PC-3 (cell line): ENCODE measurements around the gene TBC1D24. TPM values are rescaled to one million over a fixed set of nuclear protein-coding genes. Genes with fewer than 3 reads are reported as not detected.

ENCODE experiments used
- ATAC-seq: fragments of 200-7000 bp; cut with Tn5 transposase; 2 replicates; pipeline ENCODE4 v1.9.1; 2020; ENCODE audit warnings: mild to moderate bottlenecking, moderate library complexity
- BruUV-seq: library from RNA; stranded (reverse); fragments of 400-500 nt; replicated peaks from 2 replicates; lab custom pipeline; 2021; lab: Mats Ljungman, UMichigan
- CTCF ChIA-PET: fragments of 300-600 bp; sonication (Branson Sonifier 250); formaldehyde crosslinking; loops from one replicate; lab custom pipeline; 2022; ENCODE audit warnings: antibody characterized with exemption; lab: Charles Lee
- POLR2A ChIA-PET: fragments of 300-600 bp; sonication (Branson Sonifier 250); formaldehyde crosslinking; loops from one replicate; lab custom pipeline; 2022; ENCODE audit warnings: antibody characterized with exemption; ENCODE audit not compliant: unreplicated experiment; lab: Charles Lee
- DNase-seq: peaks from one replicate; pipeline ENCODE4 v3.0.0-alpha.2; 2015
- H2AFZ ChIP-seq: fragments of 300-600 bp; sonication (generic); 2 replicates; pipeline ENCODE4 v1.6.0; 2016; ENCODE audit warnings: antibody characterized with exemption, low read length
- H3F3A ChIP-seq: fragments of 300-600 bp; sonication (generic); one replicate; pipeline ENCODE4 v1.6.0; 2017; ENCODE audit warnings: antibody characterized with exemption, low read length, control low read depth, mild to moderate bottlenecking; ENCODE audit not compliant: unreplicated experiment
- H3K27ac ChIP-seq: fragments of 300-600 bp; sonication (generic); 2 replicates; pipeline ENCODE4 v1.5.1; 2016; ENCODE audit warnings: mild to moderate bottlenecking, low read length
- H3K27me3 ChIP-seq: fragments of 300-600 bp; sonication (generic); 2 replicates; pipeline ENCODE4 v1.6.1; 2016; ENCODE audit warnings: low read length, mixed read lengths
- H3K36me3 ChIP-seq: fragments of 300-600 bp; sonication (generic); 2 replicates; pipeline ENCODE4 v1.6.1; 2016; ENCODE audit warnings: low read depth, mixed run types, low read length, mixed read lengths
- H3K4me1 ChIP-seq: fragments of 300-600 bp; sonication (generic); 2 replicates; pipeline ENCODE4 v1.5.1; 2016; ENCODE audit warnings: low read length; ENCODE audit not compliant: insufficient read depth
- H3K4me2 ChIP-seq: fragments of 300-600 bp; sonication (generic); 2 replicates; pipeline ENCODE4 v1.6.0; 2016; ENCODE audit warnings: low read length
- H3K4me3 ChIP-seq: fragments of 300-600 bp; sonication (generic); 2 replicates; pipeline ENCODE4 v1.5.1; 2016; ENCODE audit warnings: mild to moderate bottlenecking, low read length, mixed read lengths
- H3K79me2 ChIP-seq: fragments of 300-600 bp; sonication (generic); 2 replicates; pipeline ENCODE4 v1.6.1; 2017; ENCODE audit warnings: low read length, mixed read lengths
- H3K9ac ChIP-seq: fragments of 300-600 bp; sonication (generic); 2 replicates; pipeline ENCODE4 v1.6.0; 2016; ENCODE audit warnings: mild to moderate bottlenecking, low read length
- H3K9me2 ChIP-seq: fragments of 300-600 bp; sonication (generic); replicated peaks from 2 replicates; pipeline ENCODE4 v1.6.1; 2016; ENCODE audit warnings: mixed run types, low read length, mixed read lengths
- H3K9me3 ChIP-seq: fragments of 300-600 bp; sonication (generic); 2 replicates; pipeline ENCODE4 v1.6.1; 2016; ENCODE audit warnings: low read length, mixed read lengths
- H4K20me1 ChIP-seq: fragments of 300-600 bp; sonication (generic); 2 replicates; pipeline ENCODE4 v1.6.1; 2016; ENCODE audit warnings: low read length, mixed read lengths
- EZH2 ChIP-seq: fragments of 300-600 bp; sonication (generic); IDR thresholded peaks from one replicate; pipeline ENCODE4 v1.6.1; 2017; ENCODE audit warnings: antibody characterized with exemption, mild to moderate bottlenecking, low read length; ENCODE audit not compliant: unreplicated experiment
- EZH2phosphoT487 ChIP-seq: fragments of 300-600 bp; sonication (generic); IDR thresholded peaks from 2 replicates; pipeline ENCODE4 v1.6.1; 2018; ENCODE audit warnings: mild to moderate bottlenecking, antibody characterized with exemption, low read length, borderline replicate concordance
- intact Hi-C: fragments of 100-400 bp; cut with micrococcal nuclease; formaldehyde crosslinking; loops from 2 replicates; pipeline ENCODE4 v1.9.0; 2023
- total RNA-seq: library from RNA; depleted of rRNA; stranded (reverse); fragments of >200 nt; gene quantifications from 2 replicates; pipeline ENCODE4 v1.2.3, GENCODE V29; 2014
- TF ChIP-seq, protein P1 (sequence below): fragments of 300-600 bp; sonication (generic); conservative IDR thresholded peaks from 2 replicates; pipeline ENCODE4 v1.5.1; 2017; ENCODE audit warnings: antibody characterized with exemption, low read depth, mild to moderate bottlenecking, low read length

TBC1D24 gene
- total RNA-seq, 1 experiment from 2014 or later, result 15.2 TPM

DNA sequence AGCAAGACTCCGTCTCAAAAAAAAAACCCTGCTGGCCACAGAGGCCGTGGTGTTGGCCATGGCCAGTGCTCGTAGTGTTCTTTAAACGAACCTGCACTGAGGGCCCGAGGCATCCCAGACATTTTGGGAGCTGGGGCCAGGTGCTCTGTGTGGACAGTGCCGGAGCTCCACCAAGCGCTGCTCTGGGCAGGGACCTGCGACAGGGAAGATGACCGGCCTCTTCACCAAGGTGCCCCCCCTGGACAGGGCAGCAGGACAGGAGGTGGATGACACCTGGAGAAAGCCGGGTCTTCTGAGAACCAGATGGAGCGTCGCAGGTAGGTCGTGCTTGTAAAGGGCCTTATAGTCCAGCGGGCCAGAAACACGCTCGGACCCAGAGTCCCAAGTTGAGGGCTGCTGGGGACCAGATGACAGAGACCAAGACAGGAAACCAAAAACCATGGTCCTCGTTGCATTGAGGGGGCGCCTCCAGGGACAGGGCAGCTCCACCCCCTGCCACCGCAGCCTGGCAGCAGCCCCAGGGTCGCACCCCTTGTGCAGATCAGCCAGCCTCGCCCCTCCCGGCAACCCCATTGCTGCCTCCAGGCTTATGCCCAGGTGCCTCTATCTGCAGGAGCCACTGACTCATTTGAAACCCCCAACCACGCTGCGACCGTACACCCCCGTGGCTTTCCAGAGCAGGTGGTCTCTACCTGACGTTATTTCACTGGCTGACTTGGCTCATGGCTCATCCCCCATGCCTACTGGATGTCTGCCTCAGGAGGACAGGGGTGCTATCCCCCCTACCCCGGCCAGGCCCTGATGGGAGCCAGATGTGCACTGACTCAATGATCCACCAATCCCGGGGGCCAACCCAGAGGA lies 8.0 kb upstream of the TBC1D24 start:
- ATAC-seq, result no peak
- no TSS peak for BruUV-seq
- POLR2A ChIA-PET, result no interaction called here

DNA sequence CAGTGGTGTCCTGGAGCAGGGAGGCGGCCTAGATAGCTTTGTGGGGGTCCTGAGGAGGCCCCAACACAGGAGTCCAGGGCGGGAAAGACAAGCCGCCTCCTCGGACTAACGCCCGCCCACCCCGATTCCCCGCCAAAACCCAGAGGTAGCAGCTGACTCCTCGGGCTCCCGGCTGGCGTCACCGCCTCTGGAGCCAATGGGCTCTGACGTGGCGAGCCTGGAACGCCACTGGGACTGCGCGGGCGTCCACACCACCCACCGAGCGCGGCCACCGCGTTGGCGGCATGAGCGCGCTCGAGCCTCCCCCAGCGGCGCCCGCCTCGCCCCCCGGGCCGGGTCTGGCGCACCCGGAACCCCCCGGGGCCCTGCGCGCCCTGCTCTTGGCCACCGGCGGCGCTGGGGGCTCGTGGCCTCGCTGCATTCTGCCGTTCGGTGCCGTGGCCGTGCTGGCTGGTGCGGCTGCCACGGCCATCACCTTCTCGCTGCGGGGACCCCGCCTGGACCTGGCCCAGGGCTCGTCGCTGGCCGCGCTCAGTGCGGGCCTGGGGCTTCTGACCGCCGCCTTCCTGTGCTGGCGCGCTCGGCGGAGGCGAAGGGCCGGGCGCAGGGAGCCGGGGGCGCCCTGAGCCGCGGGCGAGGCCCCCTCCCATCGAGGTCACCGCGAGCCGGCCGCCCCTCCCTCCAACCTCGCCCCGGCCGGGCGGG lies 7.2 kb upstream of the TBC1D24 start:
- Histone ChIP-seq H3K9ac (peak overlapping the region; percentile 45), H3K4me1 (peaks cover 9% of the 10 kb centered on the region; the same call in 1 of the 2 replicates), H3K27ac (no peak overlapping the region), H3K79me2 (no peaks in the 10 kb centered on the region), H4K20me1 (no peaks in the 10 kb centered on the region), H3F3A (no peaks in the 10 kb centered on the region), H3K36me3 (no peaks in the 10 kb centered on the region), H3K9me2 (no peaks in the 10 kb centered on the region), H3K9me3 (no peaks in the 10 kb centered on the region), H3K27me3 (no peaks in the 10 kb centered on the region), H3K4me3 (peak overlapping the region; percentile 64), H2AFZ (peak overlapping the region; percentile 72), H3K4me2 (peak overlapping the region; percentile 91)
- peak; percentile 59 for DNase-seq
- BruUV-seq, result no TSS peak
- peak; percentile 61 for ATAC-seq
- intact Hi-C loops, result no loop called here
- ChIA-PET POLR2A (no interaction called here), CTCF (interaction anchor here (0.7 kb wide), 1 partner anchor 8 kb away, joined by 3 read pairs; the partner anchor contains the start of gene TEDC2)
- no peak for TF ChIP-seq EZH2
- TF ChIP-seq EZH2phosphoT487, result no peak
- TF ChIP-seq, protein P1, sequence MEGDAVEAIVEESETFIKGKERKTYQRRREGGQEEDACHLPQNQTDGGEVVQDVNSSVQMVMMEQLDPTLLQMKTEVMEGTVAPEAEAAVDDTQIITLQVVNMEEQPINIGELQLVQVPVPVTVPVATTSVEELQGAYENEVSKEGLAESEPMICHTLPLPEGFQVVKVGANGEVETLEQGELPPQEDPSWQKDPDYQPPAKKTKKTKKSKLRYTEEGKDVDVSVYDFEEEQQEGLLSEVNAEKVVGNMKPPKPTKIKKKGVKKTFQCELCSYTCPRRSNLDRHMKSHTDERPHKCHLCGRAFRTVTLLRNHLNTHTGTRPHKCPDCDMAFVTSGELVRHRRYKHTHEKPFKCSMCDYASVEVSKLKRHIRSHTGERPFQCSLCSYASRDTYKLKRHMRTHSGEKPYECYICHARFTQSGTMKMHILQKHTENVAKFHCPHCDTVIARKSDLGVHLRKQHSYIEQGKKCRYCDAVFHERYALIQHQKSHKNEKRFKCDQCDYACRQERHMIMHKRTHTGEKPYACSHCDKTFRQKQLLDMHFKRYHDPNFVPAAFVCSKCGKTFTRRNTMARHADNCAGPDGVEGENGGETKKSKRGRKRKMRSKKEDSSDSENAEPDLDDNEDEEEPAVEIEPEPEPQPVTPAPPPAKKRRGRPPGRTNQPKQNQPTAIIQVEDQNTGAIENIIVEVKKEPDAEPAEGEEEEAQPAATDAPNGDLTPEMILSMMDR, result no peak

More for the DNA sequence above, 8.0 kb upstream of the TBC1D24 start:
- intact Hi-C loops, result no loop called here
- no peaks in the 10 kb centered on the region for H3K36me3 ChIP-seq
- H2AFZ ChIP-seq, result no peak overlapping the region
- no peak overlapping the region for H3K4me3 ChIP-seq
- H3K79me2 ChIP-seq, result no peaks in the 10 kb centered on the region
- H3K27me3 ChIP-seq, result no peaks in the 10 kb centered on the region
- CTCF ChIA-PET, result no interaction called here
- no peaks in the 10 kb centered on the region for H4K20me1 ChIP-seq
- H3K9me2 ChIP-seq, result no peaks in the 10 kb centered on the region
- H3K4me2 ChIP-seq, result no peak overlapping the region
- H3K4me1 ChIP-seq, result peaks cover 9% of the 10 kb centered on the region; the same call in 1 of the 2 replicates
- DNase-seq, result no peak
- TF ChIP-seq, protein P1, result no peak
- TF ChIP-seq EZH2, result no peak
- TF ChIP-seq EZH2phosphoT487, result no peak
- no peaks in the 10 kb centered on the region for H3K9me3 ChIP-seq
- H3F3A ChIP-seq, result no peaks in the 10 kb centered on the region
- H3K27ac ChIP-seq, result no peak overlapping the region
- H3K9ac ChIP-seq, result no peak overlapping the region
